HEK293 (cell line): ENCODE data around the gene CCDC40.

ENCODE experiments used
- CTCF ChIA-PET: fragments of 350-600 bp; formaldehyde crosslinking; extraction: SDS; loops from one replicate; lab custom pipeline; 2021; ENCODE audit warnings: antibody characterized with exemption; lab: Yijun Ruan, JAX
- POLR2A ChIA-PET: fragments of 300-600 bp; formaldehyde crosslinking; extraction: SDS; loops from one replicate; lab custom pipeline; 2020; ENCODE audit warnings: antibody characterized with exemption, inconsistent platforms; lab: Yijun Ruan, JAX
- H3K27ac ChIP-seq: fragments of 200-500 bp; sonication (Bioruptor generic); 2 replicates; pipeline ENCODE4 v1.5.1; 2014; ENCODE audit warnings: low read depth, low read length, control low read depth, inconsistent platforms; ENCODE audit errors: extremely low read depth
- H3K36me3 ChIP-seq, 2 experiments: fragments of 200-500 bp in 1 of 2; sonication (Bioruptor generic) in 1 of 2; 1 replicate in 1 of 2; 2 replicates in 1 of 2; pipeline ENCODE4 v1.5.1; 2014 to 2017; ENCODE audit warnings: inconsistent platforms in 2 of 2, low read length in 2 of 2; ENCODE audit not compliant: control insufficient read depth in 2 of 2, insufficient read depth in 1 of 2
- H3K4me1 ChIP-seq: fragments of 200-500 bp; sonication (Bioruptor generic); 2 replicates; pipeline ENCODE4 v1.5.1; 2014; ENCODE audit warnings: mild to moderate bottlenecking, low read length, inconsistent platforms; ENCODE audit not compliant: control insufficient read depth, insufficient read depth
- H3K4me3 ChIP-seq: 2 replicates; pipeline ENCODE4 v1.5.1; 2011; ENCODE audit warnings: low read depth, mild to moderate bottlenecking, control low read depth, low read length, moderate library complexity
- H3K9me3 ChIP-seq: fragments of 200-500 bp; sonication (Bioruptor generic); 2 replicates; pipeline ENCODE4 v1.5.1; 2014; ENCODE audit warnings: low read depth, low read length, inconsistent platforms; ENCODE audit not compliant: control insufficient read depth, insufficient read depth
- HOXA7 ChIP-seq: sonication (generic); formaldehyde crosslinking; IDR thresholded peaks from 2 replicates; pipeline ENCODE4 v1.8.1; 2022; ENCODE audit warnings: missing genetic modification reagents, borderline replicate concordance
- SCRT1 ChIP-seq: fragments of 450-650 bp; formaldehyde crosslinking; IDR thresholded peaks from 2 replicates; pipeline ENCODE4 v1.5.1; 2016; ENCODE audit warnings: missing biosample characterization, missing genetic modification characterization, borderline replicate concordance
- SCRT2 ChIP-seq: fragments of 450-650 bp; formaldehyde crosslinking; IDR thresholded peaks from 2 replicates; pipeline ENCODE4 v1.5.1; 2016; ENCODE audit warnings: missing biosample characterization, missing genetic modification characterization
- TRIM28 ChIP-seq: IDR thresholded peaks from 2 replicates; pipeline ENCODE4 v1.6.1; 2011; ENCODE audit warnings: low read length, control low read depth, borderline replicate concordance
- ZFP3 ChIP-seq: fragments of 450-650 bp; formaldehyde crosslinking; IDR thresholded peaks from 2 replicates; pipeline ENCODE4 v1.5.1; 2016; ENCODE audit warnings: low read depth, missing biosample characterization, missing genetic modification characterization
- ZFP41 ChIP-seq: fragments of 450-650 bp; formaldehyde crosslinking; IDR thresholded peaks from 2 replicates; pipeline ENCODE4 v1.5.1; 2016; ENCODE audit warnings: missing biosample characterization, missing genetic modification characterization, borderline replicate concordance
- ZNF10 ChIP-seq: fragments of 450-650 bp; formaldehyde crosslinking; IDR thresholded peaks from 2 replicates; pipeline ENCODE4 v1.5.1; 2017; ENCODE audit warnings: missing biosample characterization, missing genetic modification characterization
- ZNF132 ChIP-seq: fragments of 450-650 bp; formaldehyde crosslinking; IDR thresholded peaks from 2 replicates; pipeline ENCODE4 v1.5.1; 2017; ENCODE audit warnings: missing biosample characterization, missing genetic modification characterization, borderline replicate concordance
- ZNF157 ChIP-seq: fragments of 450-650 bp; formaldehyde crosslinking; IDR thresholded peaks from 2 replicates; pipeline ENCODE4 v1.5.1; 2016; ENCODE audit warnings: missing biosample characterization, missing genetic modification characterization
- ZNF2 ChIP-seq: fragments of 450-650 bp; formaldehyde crosslinking; IDR thresholded peaks from 2 replicates; pipeline ENCODE4 v1.5.1; 2016; ENCODE audit warnings: missing biosample characterization, missing genetic modification characterization
- ZNF202 ChIP-seq: fragments of 450-650 bp; formaldehyde crosslinking; IDR thresholded peaks from 2 replicates; pipeline ENCODE4 v1.5.1; 2016; ENCODE audit warnings: missing biosample characterization, missing genetic modification characterization, borderline replicate concordance
- ZNF248 ChIP-seq: fragments of 450-650 bp; formaldehyde crosslinking; IDR thresholded peaks from 2 replicates; pipeline ENCODE4 v1.5.1; 2017; ENCODE audit warnings: missing biosample characterization, missing genetic modification characterization
- ZNF501 ChIP-seq: fragments of 450-650 bp; formaldehyde crosslinking; IDR thresholded peaks from 2 replicates; pipeline ENCODE4 v1.5.1; 2016; ENCODE audit warnings: missing biosample characterization, missing genetic modification characterization
- ZNF513 ChIP-seq: fragments of 450-650 bp; IDR thresholded peaks from 2 replicates; pipeline ENCODE4 v1.5.1; 2018; ENCODE audit warnings: missing biosample characterization, missing genetic modification characterization
- ZNF585B ChIP-seq: fragments of 450-650 bp; formaldehyde crosslinking; IDR thresholded peaks from 2 replicates; pipeline ENCODE4 v1.5.1; 2016; ENCODE audit warnings: missing biosample characterization, missing genetic modification characterization
- ZNF626 ChIP-seq: fragments of 450-650 bp; sonication (Bioruptor Pico); formaldehyde crosslinking; IDR thresholded peaks from 2 replicates; pipeline ENCODE4 v1.5.1; 2018; ENCODE audit warnings: missing biosample characterization, missing genetic modification characterization, inconsistent platforms
- ZNF777 ChIP-seq: fragments of 450-650 bp; formaldehyde crosslinking; IDR thresholded peaks from 2 replicates; pipeline ENCODE4 v1.5.1; 2017; ENCODE audit warnings: missing biosample characterization, missing genetic modification characterization, borderline replicate concordance
- ZNF830 ChIP-seq: fragments of 450-650 bp; IDR thresholded peaks from 2 replicates; pipeline ENCODE4 v1.5.0; 2018; ENCODE audit warnings: missing biosample characterization, missing genetic modification characterization, low read depth, mild to moderate bottlenecking, moderate library complexity
- TF ChIP-seq, protein P1 (sequence below): fragments of 450-650 bp; formaldehyde crosslinking; IDR thresholded peaks from 2 replicates; pipeline ENCODE4 v1.5.1; 2017; ENCODE audit warnings: missing biosample characterization, missing genetic modification characterization

Gene CCDC40

GRCh38 chr17:80116276-80116920 lies 80.0 kb downstream of the CCDC40 start:
- no peaks in the 10 kb centered on the region for H3K4me1 ChIP-seq
- POLR2A ChIA-PET, result interaction anchor here (0.8 to 2.7 kb wide), 3 partner anchors 15 to 30 kb away, joined by 4 to 6 read pairs (median 4); partner anchors contain the start of gene GAA
- H3K4me3 ChIP-seq, result no peak overlapping the region
- no peak overlapping the region for H3K27ac ChIP-seq
- peaks cover 0 to 23% of the 10 kb centered on the region in 2 experiments; a peak in 1 of 3 replicates for H3K36me3 ChIP-seq
- no peak for TF ChIP-seq ZNF513 (tag by site-specific recombination)
- no peak for TF ChIP-seq ZNF10
- no peak for TF ChIP-seq SCRT1 (tag by site-specific recombination)
- TF ChIP-seq, protein P1, sequence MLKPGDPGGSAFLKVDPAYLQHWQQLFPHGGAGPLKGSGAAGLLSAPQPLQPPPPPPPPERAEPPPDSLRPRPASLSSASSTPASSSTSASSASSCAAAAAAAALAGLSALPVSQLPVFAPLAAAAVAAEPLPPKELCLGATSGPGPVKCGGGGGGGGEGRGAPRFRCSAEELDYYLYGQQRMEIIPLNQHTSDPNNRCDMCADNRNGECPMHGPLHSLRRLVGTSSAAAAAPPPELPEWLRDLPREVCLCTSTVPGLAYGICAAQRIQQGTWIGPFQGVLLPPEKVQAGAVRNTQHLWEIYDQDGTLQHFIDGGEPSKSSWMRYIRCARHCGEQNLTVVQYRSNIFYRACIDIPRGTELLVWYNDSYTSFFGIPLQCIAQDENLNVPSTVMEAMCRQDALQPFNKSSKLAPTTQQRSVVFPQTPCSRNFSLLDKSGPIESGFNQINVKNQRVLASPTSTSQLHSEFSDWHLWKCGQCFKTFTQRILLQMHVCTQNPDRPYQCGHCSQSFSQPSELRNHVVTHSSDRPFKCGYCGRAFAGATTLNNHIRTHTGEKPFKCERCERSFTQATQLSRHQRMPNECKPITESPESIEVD, result no peak
- TF ChIP-seq ZFP3 (tag by site-specific recombination), result no peak
- no peak for TF ChIP-seq ZNF2 (tag by site-specific recombination)
- TF ChIP-seq ZNF777 (tag by site-specific recombination), result no peak
- TF ChIP-seq ZNF626, result no peak
- TF ChIP-seq ZNF501 (tag by site-specific recombination), result no peak
- no peaks in the 10 kb centered on the region for H3K9me3 ChIP-seq
- CTCF ChIA-PET, result interaction anchor here (0.5 to 3.6 kb wide), 5 partner anchors 12 to 111 kb away, joined by 3 to 27 read pairs (median 3); partner anchors contain the start of gene GAA

- no peaks in the 10 kb centered on the region for H3K4me1 ChIP-seq
- POLR2A ChIA-PET, result interaction anchor here (0.9 to 2.7 kb wide), 2 partner anchors 16 to 29 kb away, joined by 4 to 6 read pairs; partner anchors contain the start of gene GAA
- CTCF ChIA-PET, result interaction anchor here (0.5 to 3.6 kb wide), 5 partner anchors 12 to 109 kb away, joined by 3 to 27 read pairs (median 6); partner anchors contain the start of gene GAA
- H3K9me3 ChIP-seq, result no peaks in the 10 kb centered on the region
- H3K4me3 ChIP-seq, result no peak overlapping the region
- TF ChIP-seq ZNF830 (tag by site-specific recombination), result no peak
- no peak for TF ChIP-seq HOXA7 (CRISPR knock-in tag)
- no peak for TF ChIP-seq SCRT2 (tag by site-specific recombination)
- TF ChIP-seq ZNF132, result no peak
- no peak for TF ChIP-seq ZNF248 (tag by site-specific recombination)
- TF ChIP-seq ZNF585B, result no peak
- TF ChIP-seq TRIM28, result no peak
- TF ChIP-seq ZNF202 (tag by site-specific recombination), result no peak
- no peak for TF ChIP-seq ZNF157
- TF ChIP-seq ZFP41, result no peak
- H3K36me3 ChIP-seq, result peaks cover 0 to 22% of the 10 kb centered on the region in 2 experiments; a peak in 1 of 3 replicates
- H3K27ac ChIP-seq, result no peak overlapping the region
These were observed 80.5 kb downstream of the CCDC40 start for GRCh38 chr17:80116921-80117380.
